ENCODE data around the gene HEATR1. TPM values are rescaled to one million over a fixed set of nuclear protein-coding genes. Genes with fewer than 3 reads are reported as not detected.

HEATR1 gene
- total RNA-seq, 1 donor from 2014 or later = 33.3 TPM

DNA sequence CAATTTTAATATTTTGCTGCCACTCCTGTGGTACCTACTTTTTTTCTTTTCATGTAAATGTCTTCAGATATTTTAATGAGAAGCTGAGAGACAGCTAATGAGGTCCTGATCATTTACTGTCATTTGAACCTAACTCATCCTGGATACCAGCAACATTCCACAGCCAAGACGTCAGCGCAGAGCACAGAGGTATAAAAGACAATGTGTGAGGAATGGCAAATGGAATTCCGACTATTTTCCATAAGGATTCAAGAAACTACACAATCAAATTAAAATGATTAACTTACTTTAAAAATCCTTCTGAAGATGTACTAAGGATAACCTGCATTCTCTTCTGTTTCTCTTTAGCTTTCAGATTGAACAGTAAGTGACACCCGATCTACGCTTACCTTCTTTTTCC, 38.8 kb downstream of the HEATR1 start:
- Mint-ChIP-seq H3K27ac (ENCODE audit: unreplicated experiment) (peak overlapping the region; percentile 20), H3K27me3 (ENCODE audit: unreplicated experiment) (no peaks in the 10 kb centered on the region), H3K9me3 (ENCODE audit: unreplicated experiment) (no peaks in the 10 kb centered on the region), H3K36me3 (ENCODE audit: low read depth, unreplicated experiment) (peaks cover 37% of the 10 kb centered on the region), H3K4me1 (ENCODE audit: unreplicated experiment) (no peaks in the 10 kb centered on the region), H3K4me3 (ENCODE audit: unreplicated experiment) (no peak overlapping the region)
- TF ChIP-seq, protein P1, sequence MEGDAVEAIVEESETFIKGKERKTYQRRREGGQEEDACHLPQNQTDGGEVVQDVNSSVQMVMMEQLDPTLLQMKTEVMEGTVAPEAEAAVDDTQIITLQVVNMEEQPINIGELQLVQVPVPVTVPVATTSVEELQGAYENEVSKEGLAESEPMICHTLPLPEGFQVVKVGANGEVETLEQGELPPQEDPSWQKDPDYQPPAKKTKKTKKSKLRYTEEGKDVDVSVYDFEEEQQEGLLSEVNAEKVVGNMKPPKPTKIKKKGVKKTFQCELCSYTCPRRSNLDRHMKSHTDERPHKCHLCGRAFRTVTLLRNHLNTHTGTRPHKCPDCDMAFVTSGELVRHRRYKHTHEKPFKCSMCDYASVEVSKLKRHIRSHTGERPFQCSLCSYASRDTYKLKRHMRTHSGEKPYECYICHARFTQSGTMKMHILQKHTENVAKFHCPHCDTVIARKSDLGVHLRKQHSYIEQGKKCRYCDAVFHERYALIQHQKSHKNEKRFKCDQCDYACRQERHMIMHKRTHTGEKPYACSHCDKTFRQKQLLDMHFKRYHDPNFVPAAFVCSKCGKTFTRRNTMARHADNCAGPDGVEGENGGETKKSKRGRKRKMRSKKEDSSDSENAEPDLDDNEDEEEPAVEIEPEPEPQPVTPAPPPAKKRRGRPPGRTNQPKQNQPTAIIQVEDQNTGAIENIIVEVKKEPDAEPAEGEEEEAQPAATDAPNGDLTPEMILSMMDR (IDR thresholded peaks at IDR 0.05; ENCODE audit: unreplicated experiment) = no peak
- DNase-seq (ENCODE audit: low spot score) = no peak

DNA sequence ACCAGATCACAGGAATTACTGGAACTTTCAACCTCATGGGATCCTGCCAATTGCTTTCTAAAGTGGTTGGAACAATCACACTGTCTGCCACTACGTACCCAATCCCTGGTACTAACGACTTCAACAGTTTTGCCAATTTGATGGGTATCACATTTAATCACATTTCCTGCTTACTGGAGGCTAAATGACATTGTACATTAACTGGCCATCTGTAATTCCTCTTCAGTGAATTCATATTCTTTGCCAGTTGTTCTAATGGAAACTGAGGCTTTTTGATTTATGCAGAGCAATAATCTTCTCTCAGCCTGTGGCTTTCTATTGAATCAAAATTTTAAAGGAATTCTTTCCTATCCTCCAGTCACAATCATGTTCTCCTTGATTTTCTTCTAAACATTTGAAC, 42.3 kb downstream of the HEATR1 start:
- DNase-seq (ENCODE audit: low spot score) = no peak
- TF ChIP-seq, protein P1 (IDR thresholded peaks at IDR 0.05; ENCODE audit: unreplicated experiment) = no peak
- H3K27ac Mint-ChIP-seq (ENCODE audit: unreplicated experiment) = no peak overlapping the region
- H3K4me1 Mint-ChIP-seq (ENCODE audit: unreplicated experiment) = no peaks in the 10 kb centered on the region
- no peaks in the 10 kb centered on the region for H3K27me3 Mint-ChIP-seq (ENCODE audit: unreplicated experiment)
- H3K36me3 Mint-ChIP-seq (ENCODE audit: low read depth, unreplicated experiment) = peaks cover 29% of the 10 kb centered on the region
- no peaks in the 10 kb centered on the region for H3K9me3 Mint-ChIP-seq (ENCODE audit: unreplicated experiment)
- no peak overlapping the region for H3K4me3 Mint-ChIP-seq (ENCODE audit: unreplicated experiment)

DNA sequence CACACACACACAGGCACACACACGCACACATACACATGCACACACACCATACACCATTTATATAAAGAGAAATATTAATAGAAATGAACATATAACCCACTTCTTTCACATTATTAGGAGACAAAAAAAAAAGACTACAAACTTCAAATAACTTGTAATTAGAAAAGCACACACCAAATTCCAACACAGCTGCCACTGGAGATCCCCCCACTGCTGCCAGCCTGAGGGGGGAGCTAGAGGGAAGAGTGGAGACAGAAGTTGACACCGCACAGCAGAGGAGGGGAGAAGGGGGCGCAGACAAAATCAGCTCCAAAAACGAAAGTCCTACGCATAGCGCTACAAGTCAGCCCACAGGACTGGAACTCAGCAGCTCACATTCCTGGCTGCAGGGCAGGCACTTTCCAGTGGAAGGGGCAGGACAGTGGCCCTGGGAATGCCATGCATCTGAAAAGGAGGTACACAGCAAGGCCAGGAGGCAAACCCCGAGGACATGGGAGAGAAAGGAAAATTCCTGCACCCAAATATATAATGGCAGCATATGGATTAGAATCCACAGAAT, 44.0 kb downstream of the HEATR1 start:
- no peaks in the 10 kb centered on the region for H3K27me3 Mint-ChIP-seq (ENCODE audit: unreplicated experiment)
- no peaks in the 10 kb centered on the region for H3K4me1 Mint-ChIP-seq (ENCODE audit: unreplicated experiment)
- TF ChIP-seq, protein P1 (IDR thresholded peaks at IDR 0.05; ENCODE audit: unreplicated experiment) = no peak
- no peak overlapping the region for H3K27ac Mint-ChIP-seq (ENCODE audit: unreplicated experiment)
- no peaks in the 10 kb centered on the region for H3K9me3 Mint-ChIP-seq (ENCODE audit: unreplicated experiment)
- no peak overlapping the region for H3K4me3 Mint-ChIP-seq (ENCODE audit: unreplicated experiment)
- DNase-seq (ENCODE audit: low spot score) = no peak
- peaks cover 32% of the 10 kb centered on the region for H3K36me3 Mint-ChIP-seq (ENCODE audit: low read depth, unreplicated experiment)

DNA sequence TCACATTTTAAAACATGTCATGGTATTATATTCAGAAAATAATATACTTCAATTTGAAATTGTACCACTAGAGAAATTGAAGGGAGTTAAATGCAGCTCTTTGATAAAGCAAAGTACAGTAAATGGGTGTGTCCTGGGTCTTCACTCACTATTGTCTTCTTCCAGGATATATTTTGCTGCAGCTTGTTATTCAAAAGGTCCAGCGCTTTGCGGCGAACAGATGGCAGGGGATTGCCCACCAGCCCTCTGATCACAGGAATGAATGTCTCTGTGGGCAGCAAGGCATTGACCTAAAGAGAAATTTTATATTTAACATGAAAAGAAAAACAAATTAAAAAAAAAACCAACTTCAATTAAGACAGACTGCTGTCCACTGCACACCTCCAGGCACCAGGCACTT, 45.5 kb downstream of the HEATR1 start:
- Mint-ChIP-seq H3K27me3 (ENCODE audit: unreplicated experiment) (no peaks in the 10 kb centered on the region), H3K27ac (ENCODE audit: unreplicated experiment) (no peak overlapping the region), H3K9me3 (ENCODE audit: unreplicated experiment) (no peaks in the 10 kb centered on the region), H3K4me3 (ENCODE audit: unreplicated experiment) (no peak overlapping the region), H3K36me3 (ENCODE audit: low read depth, unreplicated experiment) (peaks cover 30% of the 10 kb centered on the region), H3K4me1 (ENCODE audit: unreplicated experiment) (no peaks in the 10 kb centered on the region)
- TF ChIP-seq, protein P1 (IDR thresholded peaks at IDR 0.05; ENCODE audit: unreplicated experiment) = no peak
- no peak for DNase-seq (ENCODE audit: low spot score)

DNA sequence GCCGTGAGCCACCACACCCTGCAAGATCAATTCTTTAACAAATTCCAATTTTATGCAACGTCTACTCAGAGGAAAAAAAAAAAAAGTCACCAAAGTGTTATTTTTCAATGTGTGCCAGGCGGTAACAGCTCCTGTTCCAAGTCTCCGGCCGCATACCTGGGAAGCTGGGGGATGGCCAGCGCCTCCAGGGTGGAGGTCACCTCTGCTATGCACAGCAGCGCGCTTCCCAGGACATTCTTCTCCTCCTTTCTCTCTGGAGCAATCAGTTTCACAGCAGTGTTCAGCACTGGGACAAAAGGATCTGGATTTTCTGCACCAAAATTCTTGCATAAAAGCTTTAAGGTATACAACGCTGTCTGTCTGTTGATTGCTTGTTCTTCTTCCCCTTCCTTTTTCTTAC, 46.2 kb downstream of the HEATR1 start:
- Mint-ChIP-seq H3K4me1 (ENCODE audit: unreplicated experiment) (no peaks in the 10 kb centered on the region), H3K27me3 (ENCODE audit: unreplicated experiment) (no peaks in the 10 kb centered on the region), H3K4me3 (ENCODE audit: unreplicated experiment) (no peak overlapping the region), H3K27ac (ENCODE audit: unreplicated experiment) (no peak overlapping the region), H3K9me3 (ENCODE audit: unreplicated experiment) (no peaks in the 10 kb centered on the region), H3K36me3 (ENCODE audit: low read depth, unreplicated experiment) (peaks cover 30% of the 10 kb centered on the region)
- no peak for DNase-seq (ENCODE audit: low spot score)
- TF ChIP-seq, protein P1 (IDR thresholded peaks at IDR 0.05; ENCODE audit: unreplicated experiment) = no peak

Data from endothelial cell (in vitro differentiated cells).